Activated CD8-positive, alpha-beta memory T cell treated with anti-CD3 and anti-CD28 coated beads for 4 hours (primary cell): ENCODE results near the gene EMP2.

Source experiments
- DNase-seq, 2 donors: peaks; one replicate each; pipeline ENCODE4 v3.0.0-alpha.2; 2020; ENCODE audit warnings: low read depth in 2 of 2

The EMP2 gene

GRCh38 chr16:10490141-10490540 lies 90.3 kb downstream of the EMP2 start:
- no peak for DNase-seq

- DNase-seq = no peak
These were observed 94.6 kb downstream of the EMP2 start for GRCh38 chr16:10485698-10486382.

GRCh38 chr16:10485159-10485558 lies 95.2 kb downstream of the EMP2 start:
- no peak for DNase-seq

- DNase-seq = no peak
These were observed 100.2 kb downstream of the EMP2 start for GRCh38 chr16:10480151-10480550.
